HG03439 (cell line): Measurements from ENCODE around the gene LTBP2.

ENCODE experiments used
- ATAC-seq: cut with Tn5 transposase; IDR thresholded peaks from one replicate; pipeline ENCODE4 v1.9.1; 2021; ENCODE audit warnings: mild to moderate bottlenecking, moderate library complexity; ENCODE audit not compliant: unreplicated experiment

LTBP2 gene

DNA sequence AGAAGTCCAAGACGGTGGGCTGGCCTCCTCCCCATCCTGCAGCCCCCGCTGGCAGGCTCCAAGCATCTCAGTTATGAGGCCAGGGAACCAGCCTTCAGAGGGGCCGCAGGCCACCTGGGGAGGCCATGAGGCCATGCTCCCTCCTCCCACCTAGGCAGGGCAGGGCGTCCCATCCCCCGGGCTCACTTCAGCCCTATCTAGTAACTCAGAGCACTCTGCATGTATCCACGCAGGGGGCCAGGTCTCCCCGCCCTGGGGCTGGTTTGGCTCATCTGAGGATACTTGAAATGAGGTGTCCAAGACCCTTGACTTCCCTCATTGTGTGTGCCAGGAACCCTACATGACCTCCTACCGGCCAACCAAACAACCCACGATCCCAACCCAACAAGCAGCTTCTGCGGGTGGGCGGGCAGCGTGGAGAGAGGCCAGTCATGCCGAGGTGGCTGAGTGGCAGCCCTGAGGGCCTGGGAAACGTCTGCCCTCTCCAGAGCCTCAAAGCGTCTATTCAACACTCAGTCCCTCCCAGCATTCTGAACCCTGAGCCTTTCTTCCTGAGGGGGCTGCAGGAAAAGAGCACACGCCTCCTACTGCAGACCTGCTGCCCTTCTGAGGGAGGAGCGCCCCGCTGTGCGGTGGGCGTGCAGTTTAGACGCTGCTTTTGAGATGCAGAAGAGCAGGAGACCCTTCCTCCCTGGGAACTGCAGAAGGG, 101.7 kb downstream of the LTBP2 start:
- ATAC-seq = no peak

DNA sequence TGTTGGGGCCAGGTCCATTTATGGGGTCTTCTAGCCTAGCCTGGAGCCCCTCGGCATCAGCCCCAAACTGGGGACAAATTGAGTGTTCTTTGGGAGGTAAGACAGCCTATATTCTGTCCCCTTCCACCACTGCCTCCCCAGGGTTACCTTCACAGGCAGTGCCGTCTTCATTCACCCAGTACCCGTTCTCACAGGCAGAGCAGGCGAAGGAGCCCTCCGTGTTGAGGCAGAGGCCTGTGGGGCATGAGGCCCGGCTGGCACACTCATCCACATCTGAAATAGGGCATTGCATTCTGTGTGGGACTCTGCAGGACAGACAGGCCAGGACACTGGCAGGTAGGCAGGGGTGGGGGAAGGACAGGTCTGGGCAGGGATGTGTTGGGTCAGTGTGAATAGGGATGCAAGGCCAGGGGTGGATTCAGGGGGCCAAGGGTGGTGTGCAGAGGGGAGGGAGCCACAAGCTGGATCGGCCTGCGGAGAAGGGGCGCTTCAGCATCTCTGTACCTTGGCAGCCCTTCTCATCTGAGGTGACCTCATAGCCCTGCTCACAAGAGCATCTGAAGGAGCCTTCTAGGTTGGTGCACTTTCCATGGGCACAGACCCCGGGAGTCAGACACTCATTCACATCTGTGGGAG, 102.3 kb downstream of the LTBP2 start:
- ATAC-seq = no peak

DNA sequence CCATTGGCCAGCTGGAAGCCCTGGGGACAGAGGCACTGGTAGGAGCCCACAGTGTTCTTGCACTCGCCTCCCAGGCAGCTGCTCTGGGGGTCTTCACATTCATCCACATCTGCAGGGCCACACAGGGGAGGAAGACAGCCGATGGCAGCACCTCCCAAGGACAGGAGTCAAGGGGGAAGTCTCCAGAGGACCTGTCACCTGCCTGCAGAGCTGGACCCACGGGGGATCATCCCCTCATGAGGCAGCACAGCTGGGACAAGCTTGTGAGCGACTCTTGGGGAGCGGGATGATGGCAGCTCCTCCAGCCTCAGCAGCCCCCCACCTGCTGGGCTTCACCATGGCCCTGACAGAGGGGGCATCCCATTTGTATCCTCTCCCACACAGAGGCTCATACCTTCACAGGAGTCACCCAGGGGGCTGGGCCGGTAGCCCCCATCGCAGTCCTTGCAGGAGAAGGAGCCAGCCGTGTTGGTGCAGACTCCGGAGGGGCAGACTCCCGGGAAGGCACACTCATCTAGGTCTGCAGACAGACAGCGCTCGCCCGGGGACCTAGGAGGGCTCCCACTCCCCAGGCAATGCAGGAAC, 103.1 kb downstream of the LTBP2 start:
- ATAC-seq = no peak

DNA sequence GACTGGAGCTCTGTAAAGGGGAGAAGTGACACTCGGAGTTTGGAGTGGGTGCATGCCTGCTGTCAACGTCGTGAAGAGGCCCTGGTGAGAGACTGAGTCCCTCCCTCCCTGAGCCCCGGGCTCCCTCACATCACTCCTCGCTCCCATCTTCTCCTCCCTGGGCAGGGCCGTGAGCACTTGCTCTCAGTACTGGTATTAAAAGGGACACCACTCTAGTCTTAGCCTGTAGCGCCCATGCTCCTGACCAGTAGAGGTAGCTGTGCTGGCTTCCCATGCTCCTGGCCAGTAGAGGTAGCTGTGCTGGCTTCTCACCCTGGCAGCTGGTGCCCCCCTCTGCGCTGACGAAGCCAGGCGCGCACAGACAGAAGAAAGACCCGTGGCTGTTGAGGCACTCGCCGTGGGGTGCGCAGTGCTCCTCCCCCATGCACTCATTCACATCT, 103.7 kb downstream of the LTBP2 start:
- no peak for ATAC-seq

DNA sequence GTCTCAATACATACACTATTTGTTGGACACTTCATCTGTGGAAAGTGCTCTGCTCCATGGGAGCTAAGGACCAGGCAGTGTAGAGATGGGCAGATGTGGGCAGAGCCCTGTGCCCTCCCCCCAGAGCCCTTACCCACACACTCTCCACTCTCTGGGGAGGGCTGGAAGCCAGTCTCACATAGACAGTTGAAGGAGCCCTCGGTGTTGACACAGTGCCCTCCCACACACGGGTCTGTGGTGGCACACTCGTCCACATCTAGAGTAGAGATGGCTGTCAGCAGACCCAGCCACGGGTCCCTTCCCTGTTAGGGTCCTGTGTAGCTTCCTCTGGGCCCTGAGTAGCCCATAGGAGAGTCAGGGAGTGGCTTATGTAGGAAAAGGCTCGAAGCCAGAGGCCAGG, 104.2 kb downstream of the LTBP2 start:
- no peak for ATAC-seq

DNA sequence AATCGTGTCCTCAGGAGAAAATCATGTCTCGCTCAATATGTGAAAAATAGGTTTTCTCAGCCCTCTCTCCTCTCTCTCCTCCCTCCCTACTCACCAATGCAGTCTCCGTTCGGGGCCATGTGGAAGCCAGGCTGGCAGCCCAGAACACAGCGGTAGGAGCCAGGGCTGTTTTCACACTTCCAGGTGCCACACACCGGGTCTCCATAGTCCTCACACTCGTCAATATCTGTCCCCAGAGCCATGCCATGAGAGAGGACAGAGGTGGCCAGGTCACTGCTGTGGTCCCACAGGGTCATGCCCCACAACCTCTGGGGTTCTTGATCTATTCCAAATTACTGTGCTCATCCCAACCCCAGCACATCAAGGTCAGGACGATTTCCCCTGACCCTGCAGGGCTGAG, 105.0 kb downstream of the LTBP2 start:
- ATAC-seq = no peak

DNA sequence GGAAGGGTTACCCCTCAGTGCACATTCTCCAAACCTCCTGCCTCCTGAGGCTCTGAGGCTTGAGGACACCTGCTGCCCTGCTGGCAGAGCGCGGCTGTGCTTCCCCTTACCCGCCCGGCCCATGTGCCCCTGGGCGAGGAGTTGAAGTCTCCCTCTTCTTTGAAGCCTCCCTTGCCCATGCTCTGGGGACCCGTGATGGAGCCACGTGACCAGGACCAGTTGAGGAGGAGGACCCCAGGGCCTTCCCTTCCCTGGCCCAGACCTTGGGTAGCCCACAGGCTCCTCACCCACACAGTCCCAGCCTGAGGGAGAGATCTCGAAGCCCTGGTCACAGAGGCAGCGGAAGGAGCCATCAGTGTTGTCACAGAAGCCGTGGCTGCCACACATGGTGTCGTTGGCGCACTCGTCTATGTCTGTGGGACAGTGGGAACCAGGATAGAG, 105.6 kb downstream of the LTBP2 start:
- ATAC-seq = no peak

DNA sequence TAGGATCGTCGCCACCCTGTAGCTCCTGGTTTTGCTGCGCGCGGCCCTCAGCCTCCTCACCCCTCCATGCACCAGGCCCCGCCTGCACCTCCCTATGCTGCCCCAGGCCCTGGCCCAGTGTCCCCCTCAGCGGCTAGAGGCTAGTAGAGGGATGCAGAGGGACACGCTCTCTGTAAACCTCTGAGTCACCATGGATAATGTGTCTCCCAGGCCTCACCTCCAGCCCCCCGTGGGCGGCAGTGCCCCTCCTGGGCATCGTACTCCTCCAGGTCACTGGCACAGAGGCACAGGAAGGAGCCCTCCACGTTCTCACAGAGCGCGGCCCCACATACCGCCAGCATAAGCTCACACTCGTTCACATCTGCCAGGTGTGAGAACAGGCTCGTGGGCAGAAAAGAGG, 106.2 kb downstream of the LTBP2 start:
- ATAC-seq = no peak

DNA sequence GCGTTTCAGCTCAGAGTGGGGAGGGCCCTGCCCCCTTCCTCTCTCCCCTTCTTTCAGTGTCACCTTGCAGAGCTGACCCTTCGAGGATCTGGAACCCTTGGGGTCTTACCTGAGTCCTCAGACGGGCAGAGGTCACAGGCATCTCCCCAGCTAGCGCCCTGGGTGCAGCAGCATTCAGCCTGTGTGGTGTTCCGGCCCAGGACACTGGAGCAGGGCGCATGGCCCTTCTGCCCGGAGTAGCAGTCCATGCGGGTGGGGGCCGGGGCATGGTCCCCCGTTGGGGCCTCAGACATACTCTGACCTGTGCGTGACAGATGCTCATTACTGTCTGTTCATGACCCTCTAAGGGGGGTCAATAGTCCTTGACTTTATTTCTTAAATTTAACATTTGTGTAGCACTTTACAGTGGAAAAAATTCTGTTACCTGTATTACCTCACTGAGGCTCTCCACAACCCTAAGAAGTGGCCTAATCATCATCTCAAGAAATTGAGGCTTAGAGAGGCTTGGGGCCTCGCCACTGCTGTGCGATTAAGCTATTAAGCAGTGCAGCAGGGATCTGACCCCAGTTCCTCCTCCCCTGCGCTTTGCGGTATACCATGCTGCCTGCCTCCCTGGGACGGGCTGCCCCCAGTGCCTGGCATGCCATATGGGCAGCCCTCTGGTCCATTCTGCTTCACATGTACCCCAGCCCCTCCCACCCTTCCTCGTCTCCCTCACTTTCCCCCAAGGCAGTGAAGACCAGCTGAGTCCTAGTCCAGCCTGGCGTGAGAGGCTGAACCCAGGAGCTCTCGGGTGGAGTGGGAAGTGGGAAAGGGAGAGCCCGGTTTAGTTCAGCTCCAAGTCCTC, 106.9 kb downstream of the LTBP2 start:
- ATAC-seq = no peak

DNA sequence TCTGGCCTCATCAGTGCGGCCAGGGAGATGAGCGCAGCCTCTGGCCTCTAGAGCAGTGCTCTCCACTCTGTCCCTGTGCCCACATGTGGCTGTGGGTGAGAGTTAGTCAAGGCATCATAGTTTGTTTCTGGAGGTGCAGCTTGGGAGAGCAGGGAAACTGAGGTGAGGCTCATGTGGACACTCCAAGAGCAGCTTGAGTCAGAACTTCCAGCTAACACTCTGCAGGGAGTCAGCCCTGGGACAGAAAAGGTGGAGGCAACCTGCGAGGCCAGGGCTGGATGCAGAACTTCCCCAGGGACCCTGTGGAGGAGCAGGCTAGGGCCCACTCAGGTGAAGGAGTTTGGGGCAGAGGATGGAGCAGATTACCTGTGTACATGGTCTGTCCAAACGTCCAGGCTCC, 107.6 kb downstream of the LTBP2 start:
- ATAC-seq = no peak

DNA sequence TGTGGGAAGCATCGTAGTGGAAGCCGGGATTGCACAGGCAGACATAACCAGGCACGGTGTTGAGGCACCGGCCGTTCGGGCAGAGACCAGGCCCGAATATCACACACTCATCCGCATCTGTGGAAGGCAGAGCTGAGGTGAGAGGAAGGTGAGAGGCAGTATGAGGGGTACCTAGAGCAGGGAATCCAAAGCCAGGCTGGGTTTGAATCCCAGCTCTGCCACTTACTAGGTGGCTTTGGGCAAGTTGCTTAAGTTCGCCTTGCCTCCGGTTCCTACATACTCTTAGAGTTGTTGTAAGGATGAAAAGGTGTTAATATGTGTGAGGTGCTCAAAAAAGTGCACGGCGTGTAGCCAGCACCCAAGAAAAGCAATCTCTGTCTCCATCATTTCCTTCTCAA, 108.1 kb downstream of the LTBP2 start:
- ATAC-seq = no peak

DNA sequence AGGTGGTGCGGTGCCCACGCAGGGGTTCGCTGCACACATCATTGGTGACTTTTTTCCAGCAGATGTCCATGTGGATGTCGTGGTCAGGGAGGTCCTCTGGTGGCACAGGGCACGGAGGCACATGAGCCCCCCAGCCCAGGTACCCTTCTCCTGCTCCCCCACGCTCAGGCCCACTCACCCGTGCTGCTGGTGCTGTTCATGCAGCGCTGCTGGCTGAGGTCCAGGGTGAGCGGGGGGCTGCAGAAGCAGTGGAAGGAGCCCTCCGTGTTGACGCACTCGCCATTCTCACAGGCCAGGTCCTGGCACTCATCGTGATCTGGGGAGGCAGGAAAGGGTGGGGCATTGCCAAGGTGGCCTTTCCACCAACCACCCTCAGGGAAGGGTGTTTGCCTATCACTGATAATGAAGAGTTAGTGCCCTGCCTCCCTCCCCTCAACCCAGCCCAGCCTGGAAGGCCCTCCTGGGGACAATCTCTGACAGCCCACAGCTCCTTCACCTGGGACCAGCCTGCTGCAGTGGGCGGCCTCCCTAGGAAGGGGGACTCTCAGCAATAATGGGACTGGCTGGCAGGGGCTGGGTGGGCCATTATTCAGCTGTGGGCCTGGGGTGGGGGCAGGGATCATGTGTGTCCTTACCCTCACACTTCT, 108.6 kb downstream of the LTBP2 start:
- ATAC-seq = no peak

DNA sequence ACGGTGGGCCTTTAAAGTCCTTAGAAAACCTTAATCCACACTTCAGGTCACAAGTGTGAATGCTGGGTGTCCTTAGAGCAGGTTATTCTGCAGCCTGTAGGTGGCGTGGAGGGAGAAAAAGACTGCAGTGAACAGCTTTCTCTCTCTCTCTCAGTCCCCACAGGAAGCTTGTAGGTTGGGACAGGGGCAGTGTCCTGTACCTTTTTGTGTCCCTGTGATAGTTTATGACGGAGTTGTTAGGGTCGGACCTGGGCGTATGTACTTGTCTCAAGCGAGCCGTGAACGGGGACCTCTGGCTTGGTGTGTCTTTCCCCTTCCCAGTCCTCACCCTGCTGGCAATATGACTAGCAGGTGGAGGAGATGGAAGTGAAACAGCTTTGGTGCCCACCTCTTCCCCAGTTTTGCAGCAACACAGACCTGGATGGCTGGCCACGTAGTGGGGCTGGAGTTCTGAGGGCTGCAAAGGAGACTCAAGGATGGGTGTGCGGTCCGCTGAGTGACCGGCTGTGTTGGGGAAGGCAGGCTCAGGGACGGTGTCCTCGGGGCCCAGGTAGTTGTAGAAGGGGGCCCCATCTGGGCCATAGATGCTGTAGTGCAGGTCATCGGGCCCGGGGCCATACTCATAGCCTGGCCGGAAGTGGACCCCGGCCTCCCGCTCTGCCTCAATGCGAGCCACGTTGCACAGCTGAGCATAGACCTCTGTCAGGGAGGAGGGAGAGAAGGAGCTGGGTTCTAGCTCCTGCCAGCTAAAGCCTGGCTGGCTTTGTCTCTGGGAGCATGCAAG, 109.6 kb downstream of the LTBP2 start:
- no peak for ATAC-seq

DNA sequence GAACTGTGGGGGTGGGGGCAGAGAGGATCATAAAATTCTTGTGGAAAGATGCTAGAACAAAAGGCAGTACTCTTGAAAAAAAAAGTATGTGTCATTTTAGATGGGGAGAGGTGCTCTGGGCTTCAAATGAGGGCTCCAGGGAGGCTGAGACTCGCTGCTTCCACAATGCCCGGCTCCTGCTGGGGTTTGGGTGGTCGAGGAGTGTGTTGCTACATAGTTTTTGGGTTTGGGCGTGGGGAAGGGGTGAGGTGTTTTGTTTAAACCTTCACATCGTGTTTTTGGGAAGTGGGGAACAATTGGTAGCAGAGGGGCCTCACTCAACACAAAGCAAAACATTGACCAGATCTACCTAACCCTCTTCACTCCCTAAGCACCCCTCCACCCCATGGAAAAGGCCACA, 110.3 kb downstream of the LTBP2 start:
- no peak for ATAC-seq

DNA sequence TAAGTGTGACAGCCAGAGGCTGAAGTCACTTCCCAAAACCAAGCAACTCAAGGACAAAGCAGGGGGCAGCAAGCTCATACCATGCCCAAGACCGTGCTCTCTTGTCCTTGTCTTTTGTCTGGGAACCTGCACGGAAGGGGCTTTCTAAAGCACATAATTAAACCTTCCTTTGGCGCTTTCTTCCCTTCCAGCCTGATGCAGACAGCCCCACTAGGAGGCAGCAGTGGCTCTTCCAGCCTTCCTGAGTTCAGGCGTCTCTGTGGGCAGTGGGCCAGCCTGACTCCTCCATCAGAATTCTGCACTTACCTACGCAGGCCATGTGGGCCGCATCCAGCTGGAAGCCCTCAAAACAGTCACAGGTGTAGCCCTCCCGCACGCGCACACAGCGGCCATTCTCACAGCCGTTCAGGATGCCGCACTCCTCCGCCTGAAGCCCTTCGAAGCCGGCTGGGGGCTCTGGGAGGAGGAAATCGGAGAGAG, 110.9 kb downstream of the LTBP2 start:
- ATAC-seq = no peak

DNA sequence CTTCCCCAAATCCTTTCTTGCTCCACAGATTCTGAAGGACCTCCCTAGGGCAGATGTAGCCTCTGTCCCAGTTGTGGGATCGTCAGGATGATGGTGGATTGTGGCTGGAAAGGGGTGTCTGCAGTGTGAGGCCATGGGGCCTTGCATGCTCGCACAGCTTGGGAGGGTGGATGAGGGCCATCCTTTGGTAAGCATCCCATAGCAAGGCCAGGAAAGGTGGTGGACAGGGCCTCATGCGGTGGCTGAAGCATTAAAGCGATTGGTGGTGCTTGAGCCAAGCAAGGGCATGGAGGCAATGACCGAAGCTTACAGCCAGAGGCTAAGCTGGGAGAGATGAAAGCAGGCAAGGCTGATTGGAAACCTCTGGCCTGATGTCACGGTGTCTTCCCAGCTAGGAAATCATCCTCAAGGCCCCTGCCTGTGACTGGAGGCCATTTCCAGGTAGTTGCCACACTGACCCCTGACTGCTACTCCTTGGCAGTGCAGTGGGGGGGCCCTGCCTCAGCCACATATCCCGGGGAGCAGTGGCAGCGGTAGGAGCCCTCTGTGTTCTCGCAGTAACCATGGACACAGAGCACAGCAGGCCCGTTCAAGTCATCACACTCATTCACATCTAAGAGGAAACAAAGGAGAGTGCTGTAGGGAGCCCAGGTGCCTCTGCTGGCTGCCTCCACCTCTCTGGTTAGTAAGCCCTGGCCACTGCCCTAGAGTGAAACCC, 111.5 kb downstream of the LTBP2 start:
- ATAC-seq = no peak

DNA sequence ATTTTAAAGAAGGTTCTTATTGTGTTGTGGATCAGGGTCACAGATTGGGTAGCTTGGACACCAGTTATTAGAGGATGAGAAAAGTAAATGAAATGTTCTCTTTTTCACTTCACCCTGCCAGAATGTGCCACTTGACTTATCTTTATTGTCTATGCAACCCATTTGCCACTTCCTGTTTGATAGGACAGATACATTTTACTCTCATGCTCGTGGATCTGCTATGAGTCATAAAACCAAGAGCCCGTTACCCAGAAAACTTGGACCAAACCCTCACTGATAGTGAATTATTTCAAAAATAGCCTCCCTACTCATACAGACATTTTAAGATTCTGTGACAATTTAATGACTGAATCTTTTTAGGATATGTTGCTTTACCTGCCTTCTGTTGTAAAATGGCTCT, 116.7 kb downstream of the LTBP2 start:
- ATAC-seq = no peak

DNA sequence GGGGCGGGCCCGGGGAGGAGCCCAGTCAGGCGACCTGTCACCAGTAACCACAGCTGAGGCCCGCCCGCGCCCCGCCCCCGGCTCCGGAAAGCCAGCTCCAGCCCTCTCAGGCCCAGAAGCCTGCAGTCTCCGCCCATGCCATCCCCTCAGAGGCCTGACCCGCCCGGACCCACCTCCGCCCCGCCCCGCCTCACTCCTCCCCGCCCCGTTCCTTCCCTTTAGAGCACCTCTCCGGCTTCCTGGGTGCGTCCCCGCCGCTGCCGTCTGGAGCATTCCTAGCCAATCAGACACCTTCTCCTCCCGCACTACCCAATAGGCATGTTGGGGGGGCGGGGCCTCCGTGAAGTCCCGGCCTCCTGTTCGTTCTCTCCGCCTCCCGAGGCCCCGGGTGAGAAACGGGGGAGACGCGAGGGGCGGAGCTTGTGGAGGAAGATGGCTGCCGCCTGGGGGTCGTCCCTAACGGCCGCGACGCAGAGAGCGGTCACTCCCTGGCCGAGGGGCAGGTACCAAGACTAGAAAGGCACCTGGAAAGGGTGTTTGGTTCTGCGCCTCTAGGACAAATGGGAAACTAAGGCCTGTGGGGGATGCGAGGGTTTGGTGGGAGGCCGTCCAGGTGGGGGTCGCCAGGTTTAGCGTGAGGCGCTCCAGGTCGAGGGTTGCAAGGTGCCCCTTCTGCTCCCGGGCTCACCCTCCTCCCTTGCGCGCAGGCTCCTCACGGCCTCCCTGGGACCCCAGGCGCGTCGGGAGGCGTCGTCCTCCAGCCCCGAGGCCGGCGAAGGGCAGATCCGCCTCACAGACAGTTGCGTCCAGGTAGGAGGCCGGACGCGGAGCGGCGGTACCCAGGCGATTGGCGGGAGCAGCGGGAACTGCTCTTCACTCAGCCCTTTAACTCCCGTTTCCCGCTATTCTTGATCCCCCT, 118.4 kb downstream of the LTBP2 start, which contains the start of gene ISCA2:
Gene ISCA2, plus strand, starts transcription at position 423 of the 919 bp plus-strand sequence. Its CDS starts 10 bp downstream, at position 433.
- ATAC-seq = peak; percentile 88
